Measurements from ENCODE around the gene FER. TPM values are rescaled to one million over a fixed set of nuclear protein-coding genes. Genes with fewer than 3 reads are reported as not detected.

FER gene
- total RNA-seq, 1 experiment from 2014 or later, result 16.4 TPM

- intact Hi-C loops (cut with micrococcal nuclease; ENCODE audit: unreplicated experiment), result no loop called here
- CTCF ChIA-PET, result no interaction called here
- TF ChIP-seq CTCF (conservative IDR thresholded peaks at IDR 0.05; ENCODE audit: low read depth, low read length), result no peak
- no peak for TF ChIP-seq EZH2 (IDR thresholded peaks at IDR 0.05; ENCODE audit: borderline replicate concordance, low read depth, low read length, poor library complexity, severe bottlenecking)
- Histone ChIP-seq H3K4me3 (ENCODE audit: low read depth, low read length, poor library complexity, severe bottlenecking) (no peak overlapping the region), H3K27me3 (replicated peaks; ENCODE audit: insufficient read depth, low read depth, low read length, poor library complexity) (no peaks in the 10 kb centered on the region), H3K9me3 (ENCODE audit: low read depth, low read length, poor library complexity, severe bottlenecking) (no peaks in the 10 kb centered on the region), H3K27ac (ENCODE audit: low read depth, low read length, poor library complexity, severe bottlenecking) (no peak overlapping the region), H3K36me3 (ENCODE audit: insufficient read depth, low read length, poor library complexity, severe bottlenecking) (no peaks in the 10 kb centered on the region), H3K4me1 (ENCODE audit: insufficient read depth, low read length, poor library complexity, severe bottlenecking) (no peaks in the 10 kb centered on the region)
- DNase-seq (ENCODE audit: low spot score), result no peak
- POLR2A ChIA-PET (ENCODE audit: low non-redundant PET), result no interaction called here
- no TSS peak for BruUV-seq (replicated peaks)
These were observed 7.8 kb upstream of the FER start for GRCh38 chr5:108739906-108740305.

GRCh38 chr5:108743319-108743718 lies 4.4 kb upstream of the FER start:
- POLR2A ChIA-PET (ENCODE audit: low non-redundant PET), result no interaction called here
- Histone ChIP-seq H3K36me3 (ENCODE audit: insufficient read depth, low read length, poor library complexity, severe bottlenecking) (no peaks in the 10 kb centered on the region), H3K4me1 (ENCODE audit: insufficient read depth, low read length, poor library complexity, severe bottlenecking) (no peaks in the 10 kb centered on the region), H3K27ac (ENCODE audit: low read depth, low read length, poor library complexity, severe bottlenecking) (no peak overlapping the region), H3K9me3 (ENCODE audit: low read depth, low read length, poor library complexity, severe bottlenecking) (no peaks in the 10 kb centered on the region), H3K27me3 (replicated peaks; ENCODE audit: insufficient read depth, low read depth, low read length, poor library complexity) (no peaks in the 10 kb centered on the region), H3K4me3 (ENCODE audit: low read depth, low read length, poor library complexity, severe bottlenecking) (no peak overlapping the region)
- intact Hi-C loops (cut with micrococcal nuclease; ENCODE audit: unreplicated experiment), result no loop called here
- TF ChIP-seq EZH2 (IDR thresholded peaks at IDR 0.05; ENCODE audit: borderline replicate concordance, low read depth, low read length, poor library complexity, severe bottlenecking) (no peak), CTCF (conservative IDR thresholded peaks at IDR 0.05; ENCODE audit: low read depth, low read length) (no peak)
- DNase-seq (ENCODE audit: low spot score), result peak; percentile 18
- CTCF ChIA-PET, result no interaction called here
- no TSS peak for BruUV-seq (replicated peaks)

GRCh38 chr5:108743846-108744245 lies 3.9 kb upstream of the FER start:
- intact Hi-C loops (cut with micrococcal nuclease; ENCODE audit: unreplicated experiment), result no loop called here
- BruUV-seq (replicated peaks), result no TSS peak
- H3K4me3 ChIP-seq (ENCODE audit: low read depth, low read length, poor library complexity, severe bottlenecking), result no peak overlapping the region
- ChIA-PET CTCF (no interaction called here), POLR2A (ENCODE audit: low non-redundant PET) (no interaction called here)
- no peak overlapping the region for H3K27ac ChIP-seq (ENCODE audit: low read depth, low read length, poor library complexity, severe bottlenecking)
- TF ChIP-seq EZH2 (IDR thresholded peaks at IDR 0.05; ENCODE audit: borderline replicate concordance, low read depth, low read length, poor library complexity, severe bottlenecking), result no peak
- TF ChIP-seq CTCF (conservative IDR thresholded peaks at IDR 0.05; ENCODE audit: low read depth, low read length), result no peak
- no peaks in the 10 kb centered on the region for H3K4me1 ChIP-seq (ENCODE audit: insufficient read depth, low read length, poor library complexity, severe bottlenecking)
- H3K27me3 ChIP-seq (replicated peaks; ENCODE audit: insufficient read depth, low read depth, low read length, poor library complexity), result no peaks in the 10 kb centered on the region
- no peaks in the 10 kb centered on the region for H3K36me3 ChIP-seq (ENCODE audit: insufficient read depth, low read length, poor library complexity, severe bottlenecking)
- no peaks in the 10 kb centered on the region for H3K9me3 ChIP-seq (ENCODE audit: low read depth, low read length, poor library complexity, severe bottlenecking)
- no peak for DNase-seq (ENCODE audit: low spot score)

All from A673 (cell line).